DND-41 (cell line): ENCODE measurements around the gene AP1M1.

Experiments
- CTCF ChIP-seq: IDR thresholded peaks from 2 replicates; pipeline ENCODE4 v1.5.1; 2012; ENCODE audit warnings: borderline replicate concordance, low read length, moderate library complexity, mild to moderate bottlenecking; ENCODE audit not compliant: poor library complexity, severe bottlenecking; ENCODE audit errors: extremely low read depth
- EZH2 ChIP-seq: IDR thresholded peaks from 3 replicates; pipeline ENCODE4 v1.6.1; 2012; ENCODE audit warnings: borderline replicate concordance, low read depth, mild to moderate bottlenecking, moderate library complexity, low read length, inconsistent platforms; ENCODE audit not compliant: severe bottlenecking

- TF ChIP-seq CTCF = no peak
- TF ChIP-seq EZH2 = no peak
Observed at GRCh38 chr19:16208064-16208759, 10.5 kb downstream of the AP1M1 start.
